Measurements from ENCODE around the gene HM13. TPM values are rescaled to one million over a fixed set of nuclear protein-coding genes. Genes with fewer than 3 reads are reported as not detected.
"Not testable (repeated sequence)": the region's sequence is repeated elsewhere in the genome, so short reads cannot be mapped to it uniquely, and the experiment has no call there.

Gene HM13
- total RNA-seq, 1 experiment from 2014 or later = 103 TPM

GRCh38 chr20:31608251-31608945 is 94.2 kb downstream of the HM13 start (continued):
- TF ChIP-seq ZMAT4 (CRISPR knock-in tag; IDR thresholded peaks at IDR 0.05) = no peak
- TF ChIP-seq ZNF317 (CRISPR knock-in tag; IDR thresholded peaks at IDR 0.05; ENCODE audit: borderline replicate concordance, low read depth) = no peak
- TF ChIP-seq USF2 (CRISPR knock-in tag; IDR thresholded peaks at IDR 0.05) = no peak
- no peak for TF ChIP-seq ZNF425 (CRISPR knock-in tag; conservative IDR thresholded peaks at IDR 0.05)
- no peak for TF ChIP-seq NR2C2 (CRISPR knock-in tag; IDR thresholded peaks at IDR 0.05)
- TF ChIP-seq SMAD3 (CRISPR knock-in tag; IDR thresholded peaks at IDR 0.05; ENCODE audit: borderline replicate concordance) = no peak
- TF ChIP-seq MXD4 (CRISPR knock-in tag; IDR thresholded peaks at IDR 0.05; ENCODE audit: borderline replicate concordance) = no peak
- TF ChIP-seq ZNF512 (CRISPR knock-in tag; IDR thresholded peaks at IDR 0.05; ENCODE audit: borderline replicate concordance) = no peak
- no peak for TF ChIP-seq STAT6 (CRISPR knock-in tag; conservative IDR thresholded peaks at IDR 0.05; ENCODE audit: low read depth)
- peak; percentile 68 for TF ChIP-seq MAX (CRISPR knock-in tag; IDR thresholded peaks at IDR 0.05)
- TF ChIP-seq TEAD4 (CRISPR knock-in tag; IDR thresholded peaks at IDR 0.05) = 0 out of 2 replicates have a peak, but pooled peaks have one; percentile 47
- no peak for TF ChIP-seq PRDM15 (CRISPR knock-in tag; IDR thresholded peaks at IDR 0.05)
- peak; percentile 96 for TF ChIP-seq GABPB1 (CRISPR knock-in tag; IDR thresholded peaks at IDR 0.05)

GRCh38 chr20:31612271-31612640 is 98.0 kb downstream of the HM13 start:
- not testable (repeated sequence) for ATAC-seq; H3K36me3 Mint-ChIP-seq; DNase-seq (ENCODE audit: low spot score); H3K4me3 Mint-ChIP-seq; H3K9me3 Mint-ChIP-seq
- CTCF ChIA-PET = interaction anchor here (0.6 to 17.0 kb wide), 55 partner anchors 9 to 1479 kb away, joined by 3 to 927 read pairs (median 5); partner anchors contain the start of genes HM13, ID1, PDRG1 and TPX2
- peaks cover 25% of the 10 kb centered on the region for H3K4me1 Mint-ChIP-seq
- 0 out of 2 replicates have a peak overlapping the region, but pooled peaks have one; percentile 27 for H3K27ac Mint-ChIP-seq
- POLR2A ChIA-PET = interaction anchor here (0.6 to 3.0 kb wide), 9 partner anchors 9 to 111 kb away, joined by 3 to 30 read pairs (median 9); partner anchors contain the start of gene BCL2L1
- H3K27me3 Mint-ChIP-seq (ENCODE audit: low read depth) = peaks cover 15% of the 10 kb centered on the region

All from WTC11 (cell line).